ENCODE data around the gene BDP1. TPM values are rescaled to one million over a fixed set of nuclear protein-coding genes. Genes with fewer than 3 reads are reported as not detected.
A peak's percentile ranks its signal among the peaks of the same experiment; 100 is the strongest.
"Not testable (repeated sequence)": the region's sequence is repeated elsewhere in the genome, so short reads cannot be mapped to it uniquely, and the experiment has no call there.

BDP1 gene
- total RNA-seq, 1 experiment from 2014 or later: 10.7 TPM

GRCh38 chr5:71564895-71565294 lies 109.4 kb downstream of the BDP1 start:
- no peak for DNase-seq
- Histone ChIP-seq H3K36me3 (replicated peaks; ENCODE audit: control insufficient read depth, insufficient read depth, low read length) (peaks cover 12% of the 10 kb centered on the region), H3K27me3 (ENCODE audit: control insufficient read depth, insufficient read depth, low read length) (no peaks in the 10 kb centered on the region), H3K4me3 (ENCODE audit: insufficient read depth, low read depth, low read length) (no peak overlapping the region)

GRCh38 chr5:71569748-71570509 lies 114.5 kb downstream of the BDP1 start:
- peaks cover 2% of the 10 kb centered on the region for H3K36me3 ChIP-seq (replicated peaks; ENCODE audit: control insufficient read depth, insufficient read depth, low read length)
- DNase-seq: no peak
- H3K27me3 ChIP-seq (ENCODE audit: control insufficient read depth, insufficient read depth, low read length): no peaks in the 10 kb centered on the region
- no peak overlapping the region for H3K4me3 ChIP-seq (ENCODE audit: insufficient read depth, low read depth, low read length)

- H3K27me3 ChIP-seq (ENCODE audit: control insufficient read depth, insufficient read depth, low read length): not testable (repeated sequence)
Observed at GRCh38 chr5:71571811-71572210, 116.4 kb downstream of the BDP1 start.

GRCh38 chr5:71573591-71573990 lies 118.1 kb downstream of the BDP1 start:
- DNase-seq: no peak
- H3K27me3 ChIP-seq (ENCODE audit: control insufficient read depth, insufficient read depth, low read length): no peaks in the 10 kb centered on the region
- no peak overlapping the region for H3K4me3 ChIP-seq (ENCODE audit: insufficient read depth, low read depth, low read length)
- H3K36me3 ChIP-seq (replicated peaks; ENCODE audit: control insufficient read depth, insufficient read depth, low read length): no peaks in the 10 kb centered on the region

More at GRCh38 chr5:71571811-71572210, 116.4 kb downstream of the BDP1 start:
- not testable (repeated sequence) for H3K36me3 ChIP-seq (replicated peaks; ENCODE audit: control insufficient read depth, insufficient read depth, low read length); H3K4me3 ChIP-seq (ENCODE audit: insufficient read depth, low read depth, low read length); DNase-seq

GRCh38 chr5:71575588-71575987 lies 120.1 kb downstream of the BDP1 start:
- DNase-seq; H3K36me3 ChIP-seq (replicated peaks; ENCODE audit: control insufficient read depth, insufficient read depth, low read length); H3K4me3 ChIP-seq (ENCODE audit: insufficient read depth, low read depth, low read length); H3K27me3 ChIP-seq (ENCODE audit: control insufficient read depth, insufficient read depth, low read length): not testable (repeated sequence)

GRCh38 chr5:71576241-71576640 lies 120.8 kb downstream of the BDP1 start:
- Histone ChIP-seq H3K4me3 (ENCODE audit: insufficient read depth, low read depth, low read length) (no peak overlapping the region), H3K27me3 (ENCODE audit: control insufficient read depth, insufficient read depth, low read length) (no peaks in the 10 kb centered on the region), H3K36me3 (replicated peaks; ENCODE audit: control insufficient read depth, insufficient read depth, low read length) (no peaks in the 10 kb centered on the region)
- DNase-seq: no peak

- DNase-seq; H3K36me3 ChIP-seq (replicated peaks; ENCODE audit: control insufficient read depth, insufficient read depth, low read length); H3K27me3 ChIP-seq (ENCODE audit: control insufficient read depth, insufficient read depth, low read length); H3K4me3 ChIP-seq (ENCODE audit: insufficient read depth, low read depth, low read length): not testable (repeated sequence)
Observed at GRCh38 chr5:71577839-71578238, 122.4 kb downstream of the BDP1 start.

- Histone ChIP-seq H3K27me3 (ENCODE audit: control insufficient read depth, insufficient read depth, low read length) (no peaks in the 10 kb centered on the region), H3K36me3 (replicated peaks; ENCODE audit: control insufficient read depth, insufficient read depth, low read length) (no peaks in the 10 kb centered on the region)
Observed at GRCh38 chr5:71582945-71583584, 127.6 kb downstream of the BDP1 start.

GRCh38 chr5:71586052-71586940 lies 130.8 kb downstream of the BDP1 start:
- Histone ChIP-seq H3K27me3 (ENCODE audit: control insufficient read depth, insufficient read depth, low read length) (no peaks in the 10 kb centered on the region), H3K36me3 (replicated peaks; ENCODE audit: control insufficient read depth, insufficient read depth, low read length) (no peaks in the 10 kb centered on the region), H3K4me3 (ENCODE audit: insufficient read depth, low read depth, low read length) (peak overlapping the region; percentile 86)
- peak; percentile 53 for DNase-seq

More at GRCh38 chr5:71582945-71583584, 127.6 kb downstream of the BDP1 start:
- no peak for DNase-seq
- H3K4me3 ChIP-seq (ENCODE audit: insufficient read depth, low read depth, low read length): no peak overlapping the region

- Histone ChIP-seq H3K36me3 (replicated peaks; ENCODE audit: control insufficient read depth, insufficient read depth, low read length) (no peaks in the 10 kb centered on the region), H3K27me3 (ENCODE audit: control insufficient read depth, insufficient read depth, low read length) (no peaks in the 10 kb centered on the region), H3K4me3 (ENCODE audit: insufficient read depth, low read depth, low read length) (peak within 1 kb of the TSS; percentile 86)
- DNase-seq: peak; percentile 95
Observed at GRCh38 chr5:71586941-71587765, 131.7 kb downstream of the BDP1 start, which contains the start of gene MCCC2. MCCC2 (plus strand) TSS chr5:71587340; CDS start chr5:71587426, 86 bp downstream.

GRCh38 chr5:71587766-71588532 lies 132.5 kb downstream of the BDP1 start:
- no peaks in the 10 kb centered on the region for H3K27me3 ChIP-seq (ENCODE audit: control insufficient read depth, insufficient read depth, low read length)
- no peaks in the 10 kb centered on the region for H3K36me3 ChIP-seq (replicated peaks; ENCODE audit: control insufficient read depth, insufficient read depth, low read length)
- DNase-seq: peak; percentile 56
- peak overlapping the region; percentile 86 for H3K4me3 ChIP-seq (ENCODE audit: insufficient read depth, low read depth, low read length)

- Histone ChIP-seq H3K36me3 (replicated peaks; ENCODE audit: control insufficient read depth, insufficient read depth, low read length) (no peaks in the 10 kb centered on the region), H3K27me3 (ENCODE audit: control insufficient read depth, insufficient read depth, low read length) (no peaks in the 10 kb centered on the region), H3K4me3 (ENCODE audit: insufficient read depth, low read depth, low read length) (no peak overlapping the region)
- DNase-seq: no peak
Observed at GRCh38 chr5:71588533-71588885, 133.1 kb downstream of the BDP1 start.

GRCh38 chr5:71589903-71590302 lies 134.5 kb downstream of the BDP1 start:
- DNase-seq: no peak
- Histone ChIP-seq H3K4me3 (ENCODE audit: insufficient read depth, low read depth, low read length) (no peak overlapping the region), H3K36me3 (replicated peaks; ENCODE audit: control insufficient read depth, insufficient read depth, low read length) (no peaks in the 10 kb centered on the region; the same call in 1 of the 2 replicates), H3K27me3 (ENCODE audit: control insufficient read depth, insufficient read depth, low read length) (no peaks in the 10 kb centered on the region)

Measured in H7 (cell line).